ENCODE results near the gene OBP2B.
"Not testable (repeated sequence)": the region's sequence is repeated elsewhere in the genome, so short reads cannot be mapped to it uniquely, and the experiment has no call there.

OBP2B gene

DNA sequence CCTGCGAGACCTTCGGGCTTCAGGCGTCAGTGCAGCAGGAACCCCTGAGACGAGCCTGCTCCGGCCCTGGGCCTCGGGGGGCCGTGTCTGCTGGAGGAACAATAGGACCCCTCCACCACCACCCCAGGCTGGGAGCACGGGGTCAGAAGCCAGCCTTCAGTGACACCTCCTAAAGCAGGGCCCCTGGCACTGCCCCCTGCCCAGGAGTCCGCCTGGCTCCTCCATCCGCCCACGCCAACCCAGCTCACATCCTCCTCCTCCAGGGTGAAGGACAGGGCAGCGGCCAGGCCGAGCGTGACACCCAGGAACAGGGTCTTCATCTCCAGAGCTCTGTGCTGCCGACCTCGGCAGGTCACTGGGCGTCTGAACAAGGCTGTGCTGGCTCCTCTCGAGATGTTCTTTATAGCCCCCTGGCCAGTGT is at the start of gene OBP2B:
Gene OBP2B (minus strand): TSS at position 371 of the 421 bp plus-strand sequence. CDS start 51 bp downstream, at position 320.
- not testable (repeated sequence) for FAIRE-seq

GRCh38 chr9:133258061-133259015 is 49.3 kb upstream of the OBP2B start:
- FAIRE-seq: no peak

- FAIRE-seq: no peak
Measured at GRCh38 chr9:133257465-133257956, 48.5 kb upstream of the OBP2B start.

DNA sequence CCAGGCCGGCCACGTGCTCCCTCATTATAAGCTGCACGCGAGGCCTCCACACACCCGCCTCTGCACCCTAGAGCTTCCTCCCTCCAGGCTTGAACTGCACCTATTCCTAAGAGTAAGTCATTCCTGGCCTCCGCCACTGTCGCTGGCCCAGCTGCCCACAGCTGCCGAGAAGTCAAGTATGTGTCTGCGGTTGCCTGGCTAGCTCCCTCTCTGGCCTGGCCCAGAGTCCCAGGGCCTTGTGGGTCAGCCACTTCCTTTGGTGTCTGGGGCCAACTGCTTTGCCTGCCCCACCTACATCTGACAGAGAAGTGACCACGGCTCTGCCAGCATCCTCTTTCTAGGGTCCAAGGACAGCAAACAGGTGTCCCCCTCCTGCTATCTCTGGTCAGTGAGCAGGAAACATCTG is 47.6 kb upstream of the OBP2B start:
- no peak for FAIRE-seq

DNA sequence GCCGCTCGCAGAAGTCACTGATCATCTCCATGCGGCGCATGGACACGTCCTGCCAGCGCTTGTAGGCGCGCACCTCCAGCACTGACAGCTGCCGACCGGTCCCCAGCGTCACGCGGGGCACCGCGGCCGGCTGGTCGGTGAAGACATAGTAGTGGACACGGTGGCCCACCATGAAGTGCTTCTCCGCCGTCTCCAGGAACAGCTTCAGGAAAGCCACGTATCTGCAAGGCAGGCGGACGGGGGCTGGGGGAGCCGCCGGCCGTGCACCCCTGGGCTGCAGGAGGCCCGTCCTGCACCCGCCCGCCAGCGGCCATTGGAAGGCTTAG is 47.0 kb upstream of the OBP2B start:
- no peak for FAIRE-seq

DNA sequence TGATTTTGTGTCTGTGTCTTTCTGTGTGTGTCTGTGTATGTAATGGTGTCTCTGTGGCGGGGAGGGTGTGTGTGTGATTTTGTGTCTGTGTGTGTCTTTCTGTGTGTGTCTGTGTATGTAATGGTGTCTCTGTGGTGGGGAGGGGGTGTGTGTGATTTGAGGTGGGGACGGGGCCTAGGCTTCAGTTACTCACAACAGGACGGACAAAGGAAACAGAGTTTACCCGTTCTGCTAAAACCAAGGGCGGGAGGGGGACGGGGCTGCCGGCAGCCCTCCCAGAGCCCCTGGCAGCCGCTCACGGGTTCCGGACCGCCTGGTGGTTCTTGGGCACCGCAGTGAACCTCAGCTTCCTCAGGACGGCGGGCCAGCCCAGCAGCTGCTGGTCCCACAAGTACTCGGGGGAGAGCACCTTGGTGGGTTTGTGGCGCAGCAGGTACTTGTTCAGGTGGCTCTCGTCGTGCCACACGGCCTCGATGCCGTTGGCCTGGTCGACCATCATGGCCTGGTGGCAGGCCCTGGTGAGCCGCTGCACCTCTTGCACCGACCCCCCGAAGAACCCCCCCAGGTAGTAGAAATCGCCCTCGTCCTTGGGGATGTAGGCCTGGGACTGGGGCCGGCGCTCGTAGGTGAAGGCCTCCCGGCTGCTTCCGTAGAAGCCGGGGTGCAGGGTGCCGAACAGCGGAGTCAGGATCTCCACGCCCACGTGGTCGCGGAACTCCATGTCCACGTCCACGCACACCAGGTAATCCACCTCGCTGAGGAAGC is 46.5 kb upstream of the OBP2B start:
- FAIRE-seq: no peak

DNA sequence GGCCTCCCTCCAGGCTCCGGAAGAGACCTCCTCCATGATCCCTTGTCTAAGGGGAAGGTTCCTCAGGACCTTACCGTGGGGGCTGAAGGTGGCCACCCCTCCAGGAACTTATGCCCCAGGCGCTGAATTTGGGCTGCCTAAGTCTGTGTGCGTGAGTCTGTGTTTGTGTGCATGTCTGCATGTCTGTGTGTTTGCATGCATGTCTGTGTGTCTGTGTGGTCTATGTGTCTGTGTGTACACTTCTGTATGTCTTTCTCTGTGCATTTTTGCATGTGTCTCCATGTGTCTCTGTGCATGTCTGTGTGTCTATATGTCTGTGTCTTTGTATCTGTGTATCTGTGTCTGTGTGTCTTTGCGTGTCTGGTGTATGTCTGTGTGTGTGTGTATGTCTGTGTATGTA is 45.4 kb upstream of the OBP2B start:
- no peak for FAIRE-seq

DNA sequence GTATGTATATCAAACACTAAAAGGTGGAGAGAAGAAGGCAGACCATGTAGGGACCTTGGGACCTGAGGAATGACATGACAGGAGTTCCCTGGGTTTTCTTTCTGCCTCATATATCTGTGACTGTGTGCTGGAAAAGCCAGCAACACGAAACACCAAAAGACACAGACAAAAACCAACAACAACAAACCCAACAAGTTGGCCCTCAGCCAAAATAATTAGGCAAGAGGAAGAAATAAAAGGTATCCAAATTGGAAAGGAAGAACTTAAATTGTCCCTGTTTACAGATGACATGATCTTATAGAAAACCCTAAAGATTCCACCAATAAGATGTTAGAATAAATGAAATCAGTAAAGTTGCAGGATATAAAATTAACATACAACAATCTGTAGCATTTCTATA is 44.2 kb upstream of the OBP2B start:
- FAIRE-seq: no peak

DNA sequence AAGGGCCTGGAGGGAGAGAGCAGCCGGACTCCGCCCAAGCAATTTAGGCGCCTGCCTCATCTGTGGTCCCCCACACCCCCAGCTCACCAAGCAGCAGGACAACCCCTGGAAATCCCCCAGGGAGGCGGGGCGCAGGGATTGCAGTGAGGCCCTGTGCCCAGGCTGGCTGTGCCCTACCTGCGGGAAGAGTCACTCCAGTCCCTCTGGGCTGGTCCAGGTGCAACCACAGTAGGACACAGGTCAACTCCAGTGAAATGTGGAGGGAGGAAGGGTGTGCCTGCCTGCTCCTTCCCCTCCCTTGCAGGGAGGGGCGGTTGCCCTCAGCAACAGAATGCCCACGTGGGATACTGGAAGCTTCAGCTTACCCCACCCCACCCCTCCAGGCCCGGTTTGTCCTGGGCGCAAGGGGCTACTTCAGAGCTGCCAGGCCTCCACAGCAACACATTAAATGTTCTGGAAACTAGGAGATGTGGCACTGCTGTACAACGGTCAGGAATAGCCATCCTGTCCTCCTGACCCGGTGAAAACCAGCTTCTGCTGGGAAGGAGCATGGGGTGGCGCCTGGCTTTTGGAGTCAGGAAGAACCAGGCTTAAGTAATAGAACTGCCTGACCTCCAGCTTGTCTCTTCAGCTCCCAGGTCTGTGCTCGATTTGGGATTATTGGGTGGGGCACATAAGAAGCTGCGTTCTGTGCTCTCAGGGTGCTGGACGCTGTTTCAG is 43.4 kb upstream of the OBP2B start:
- no peak for FAIRE-seq

GRCh38 chr9:133251773-133252172 is 42.7 kb upstream of the OBP2B start:
- FAIRE-seq: no peak

DNA sequence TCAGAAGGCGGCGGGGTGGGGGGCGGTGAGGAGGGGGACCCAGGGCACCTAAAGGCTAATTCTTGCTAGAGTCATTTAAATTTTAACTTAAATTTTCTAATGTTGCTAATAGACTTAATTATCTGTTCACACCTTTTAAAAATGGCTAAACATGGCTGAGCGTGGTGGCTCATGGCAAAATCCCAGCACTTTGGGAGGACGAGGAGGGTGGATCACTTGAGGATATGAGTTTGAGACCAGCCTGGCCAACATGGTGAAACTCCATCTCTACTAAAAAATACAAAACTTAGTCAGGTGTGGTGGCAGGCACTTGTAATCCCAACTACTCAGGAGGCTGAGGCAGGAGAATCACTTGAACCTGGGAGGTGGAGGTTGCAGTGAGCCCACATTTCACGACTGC is 42.2 kb upstream of the OBP2B start:
- FAIRE-seq: not testable (repeated sequence)

DNA sequence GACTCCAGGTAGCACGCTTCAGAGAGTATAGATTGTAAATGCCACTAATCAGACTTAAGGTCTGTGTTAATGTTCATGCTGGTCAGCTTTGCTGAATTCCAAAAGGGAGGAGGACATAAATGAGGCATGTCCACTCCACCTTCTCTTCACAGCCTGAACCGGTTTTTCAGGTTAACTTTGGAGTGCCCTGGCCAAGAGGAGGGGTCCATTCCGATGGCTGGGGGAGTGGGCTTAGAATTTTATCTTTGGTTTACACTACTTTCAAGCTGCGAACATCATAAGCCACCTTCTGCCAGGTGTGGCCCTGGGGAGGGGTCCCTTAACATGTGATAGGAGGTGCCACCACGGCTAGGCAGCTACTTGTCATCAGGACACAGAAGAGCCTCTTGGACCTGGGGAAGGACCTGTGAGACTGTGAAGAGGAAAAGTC is 41.7 kb upstream of the OBP2B start:
- FAIRE-seq: no peak

DNA sequence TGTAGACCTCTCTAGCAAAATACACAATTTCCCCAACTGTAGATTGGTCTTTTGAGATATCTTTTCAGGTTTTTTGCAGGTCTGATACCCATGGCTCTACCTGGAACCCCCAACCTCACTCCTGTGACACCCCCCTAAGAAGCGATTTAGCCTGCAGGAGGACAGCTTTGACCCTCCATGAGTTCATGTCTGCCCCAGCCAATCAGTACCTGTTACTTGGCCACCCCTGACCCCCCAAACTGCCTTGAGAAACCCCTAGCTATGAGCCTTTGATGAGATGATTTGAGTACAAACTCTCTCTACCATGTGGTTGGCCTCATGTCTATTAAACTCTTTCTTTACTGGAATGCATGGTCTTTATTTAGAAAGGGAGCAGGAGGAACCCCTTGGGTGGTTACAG is 40.3 kb upstream of the OBP2B start:
- no peak for FAIRE-seq

- FAIRE-seq: no peak
Measured at GRCh38 chr9:133248726-133249295, 39.8 kb upstream of the OBP2B start.

- FAIRE-seq: no peak
Measured at GRCh38 chr9:133247632-133248031, 38.6 kb upstream of the OBP2B start.

- FAIRE-seq: no peak
Measured at GRCh38 chr9:133246991-133247390, 37.9 kb upstream of the OBP2B start.

DNA sequence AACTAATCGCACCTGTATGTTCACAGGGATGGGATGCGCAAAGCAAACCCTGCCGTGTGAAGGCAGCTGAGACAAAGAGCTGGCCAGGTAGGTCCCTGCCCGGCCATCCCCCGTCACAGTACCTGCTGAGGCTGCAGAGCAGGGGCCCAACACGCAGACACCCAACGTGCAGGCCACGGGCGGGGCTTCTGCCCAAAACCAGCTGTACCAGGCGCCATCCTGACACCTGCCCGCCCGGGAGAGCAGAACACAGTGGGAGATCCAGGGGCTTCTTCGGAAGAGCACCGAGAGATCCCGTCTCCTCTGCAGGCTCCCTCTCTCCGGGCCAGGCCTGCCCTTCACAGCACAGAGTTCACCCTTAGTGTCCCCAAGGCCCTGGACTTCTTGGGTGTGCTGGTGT is 37.5 kb upstream of the OBP2B start:
- FAIRE-seq: no peak

GRCh38 chr9:133242991-133243390 is 33.9 kb upstream of the OBP2B start:
- no peak for FAIRE-seq

DNA sequence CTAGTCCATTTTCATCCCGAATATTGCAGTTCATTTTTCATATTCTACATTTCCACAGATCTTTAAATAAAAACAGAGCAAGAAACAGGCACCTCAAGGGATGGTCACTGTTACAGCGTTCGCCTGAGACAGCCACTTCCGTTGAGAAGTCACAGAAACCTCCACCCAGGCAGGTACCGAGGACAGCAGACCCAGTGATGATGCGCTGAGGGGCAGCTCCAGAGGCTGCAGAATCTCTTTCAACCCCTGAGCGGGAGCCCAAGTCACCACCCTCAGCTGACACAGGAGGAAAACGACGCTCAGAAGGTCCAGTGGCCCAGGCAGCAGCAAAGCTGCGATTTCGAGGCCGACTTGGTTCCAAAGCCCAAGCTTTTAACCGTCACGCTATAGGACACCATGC is 33.2 kb upstream of the OBP2B start:
- FAIRE-seq: no peak

DNA sequence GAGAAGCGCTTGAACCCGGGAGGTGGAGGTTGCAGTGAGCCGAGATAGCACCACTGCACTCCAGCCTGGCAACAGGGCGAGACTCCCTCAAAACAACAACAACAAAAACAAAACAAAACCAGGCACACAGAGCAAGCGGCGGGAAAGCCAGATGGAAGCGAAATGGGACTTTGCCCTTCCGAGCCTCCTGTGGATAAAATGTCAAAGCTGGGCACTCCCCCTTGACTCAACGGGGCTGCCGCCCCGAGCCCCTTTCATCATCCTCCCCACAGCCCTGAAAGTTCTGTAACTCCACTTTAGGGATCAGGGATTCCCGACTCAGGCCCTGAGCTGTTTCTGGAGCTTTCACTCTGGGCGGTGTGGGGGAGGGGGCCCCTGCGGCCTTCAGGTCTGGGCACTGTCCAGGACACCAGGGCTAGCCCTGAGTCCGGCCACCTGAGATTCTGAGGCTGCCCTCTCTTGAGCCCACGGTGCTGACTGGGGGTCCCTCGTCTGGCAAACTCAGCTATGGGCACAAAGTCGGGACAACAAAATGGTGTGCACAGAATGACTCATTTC is 30.6 kb upstream of the OBP2B start:
- no peak for FAIRE-seq

DNA sequence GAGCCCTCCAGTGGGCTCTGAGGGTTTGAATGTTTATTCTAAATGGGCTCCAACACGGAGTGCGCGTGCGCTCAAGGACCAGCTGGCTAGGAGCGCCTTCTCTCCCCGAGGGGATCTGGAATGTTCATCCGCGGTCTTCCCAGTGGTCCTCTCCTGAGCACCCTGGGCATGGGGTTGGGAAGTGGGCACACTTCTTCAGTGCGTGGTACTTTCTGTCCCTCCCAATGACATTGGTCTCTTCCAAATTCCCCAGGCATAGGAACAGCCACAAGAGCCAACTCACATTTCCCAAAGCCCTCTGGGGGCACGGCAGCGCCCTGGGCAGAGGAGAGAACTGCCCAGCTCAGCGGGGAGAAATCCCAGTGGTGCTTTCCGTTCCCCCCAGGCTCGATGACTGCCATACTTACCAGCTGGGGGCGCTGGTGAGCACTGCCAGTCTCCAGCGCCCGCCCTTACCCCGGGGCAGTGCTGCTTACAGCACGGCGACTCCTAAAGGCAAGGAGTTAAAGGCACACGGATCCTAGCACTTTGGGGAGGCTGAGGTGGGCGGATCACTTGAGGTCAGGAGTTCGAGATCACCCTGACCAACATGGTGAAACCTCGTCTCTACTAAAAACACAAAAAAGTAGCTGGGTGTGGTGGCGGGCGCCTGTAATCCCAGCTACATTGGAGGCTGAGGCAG is 29.9 kb upstream of the OBP2B start:
- no peak for FAIRE-seq

Measured in G401.6 (cell line).